ENCODE results near the gene NXPE2.

DNA sequence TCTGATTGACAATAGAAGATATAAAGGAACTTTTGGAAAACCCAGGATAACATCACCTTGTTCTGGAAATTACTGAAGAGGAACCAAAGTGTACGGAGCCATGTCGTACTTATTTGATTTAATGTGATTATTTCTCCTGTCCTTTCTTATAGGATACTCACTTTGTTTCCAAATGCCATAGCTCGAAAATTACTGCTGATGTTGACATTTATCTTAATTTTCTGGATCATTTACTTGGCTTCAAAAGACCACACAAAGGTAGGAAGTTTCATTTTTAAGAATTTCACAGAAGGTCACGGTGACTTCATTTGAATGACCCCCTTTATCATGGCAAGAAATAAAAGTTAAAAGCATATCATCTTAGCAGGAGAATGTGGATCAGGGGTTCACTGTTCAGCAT, 1.2 kb downstream of the NXPE2 start:
- TF ChIP-seq, protein P1, sequence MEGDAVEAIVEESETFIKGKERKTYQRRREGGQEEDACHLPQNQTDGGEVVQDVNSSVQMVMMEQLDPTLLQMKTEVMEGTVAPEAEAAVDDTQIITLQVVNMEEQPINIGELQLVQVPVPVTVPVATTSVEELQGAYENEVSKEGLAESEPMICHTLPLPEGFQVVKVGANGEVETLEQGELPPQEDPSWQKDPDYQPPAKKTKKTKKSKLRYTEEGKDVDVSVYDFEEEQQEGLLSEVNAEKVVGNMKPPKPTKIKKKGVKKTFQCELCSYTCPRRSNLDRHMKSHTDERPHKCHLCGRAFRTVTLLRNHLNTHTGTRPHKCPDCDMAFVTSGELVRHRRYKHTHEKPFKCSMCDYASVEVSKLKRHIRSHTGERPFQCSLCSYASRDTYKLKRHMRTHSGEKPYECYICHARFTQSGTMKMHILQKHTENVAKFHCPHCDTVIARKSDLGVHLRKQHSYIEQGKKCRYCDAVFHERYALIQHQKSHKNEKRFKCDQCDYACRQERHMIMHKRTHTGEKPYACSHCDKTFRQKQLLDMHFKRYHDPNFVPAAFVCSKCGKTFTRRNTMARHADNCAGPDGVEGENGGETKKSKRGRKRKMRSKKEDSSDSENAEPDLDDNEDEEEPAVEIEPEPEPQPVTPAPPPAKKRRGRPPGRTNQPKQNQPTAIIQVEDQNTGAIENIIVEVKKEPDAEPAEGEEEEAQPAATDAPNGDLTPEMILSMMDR (IDR thresholded peaks at IDR 0.05): no peak
- TF ChIP-seq POLR2A (IDR thresholded peaks at IDR 0.05) (no peak), EP300 (IDR thresholded peaks at IDR 0.05) (no peak)
